CD14-positive monocyte (primary cell): Measurements from ENCODE around the gene PRKAB2. TPM values are rescaled to one million over a fixed set of nuclear protein-coding genes. Genes with fewer than 3 reads are reported as not detected.
"Not testable (repeated sequence)": the region's sequence is repeated elsewhere in the genome, so short reads cannot be mapped to it uniquely, and the experiment has no call there.

Experiments
- DNase-seq, 3 donors: peaks; one replicate each; pipeline ENCODE4 v3.0.0-alpha.2; 2011 to 2022
- H2AFZ ChIP-seq: 2 replicates; pipeline ENCODE4 v1.6.0; 2012; ENCODE audit warnings: mild to moderate bottlenecking, low read depth, low read length, inconsistent platforms; ENCODE audit not compliant: insufficient read depth, poor library complexity, severe bottlenecking
- H3K27ac ChIP-seq, 2 donors: 1 replicate in 1 of 2; 2 replicates in 1 of 2; pipeline ENCODE4 v1.5.1; 2012 to 2013; ENCODE audit warnings: low read length in 2 of 2, control low read depth in 1 of 2, inconsistent platforms in 1 of 2, low read depth in 1 of 2, mild to moderate bottlenecking in 1 of 2
- H3K27me3 ChIP-seq, 2 donors: one replicate each; pipeline versions ENCODE4 v1.6.0 to v1.6.1; 2011 to 2013; ENCODE audit warnings: low read length in 2 of 2; ENCODE audit not compliant: control insufficient read depth in 2 of 2, insufficient read depth in 2 of 2
- H3K36me3 ChIP-seq, 2 donors: replicated peaks in 1 of 2; 1 replicate in 1 of 2; 2 replicates in 1 of 2; pipeline versions ENCODE4 v1.5.1 to v1.6.1; 2012 to 2013; ENCODE audit warnings: low read length in 2 of 2, control low read depth in 1 of 2, inconsistent platforms in 1 of 2, mild to moderate bottlenecking in 1 of 2; ENCODE audit not compliant: insufficient read depth in 2 of 2, control insufficient read depth in 1 of 2
- H3K4me1 ChIP-seq, 2 donors: 1 replicate in 1 of 2; 2 replicates in 1 of 2; pipeline versions ENCODE4 v1.5.1 to v1.6.1; 2012 to 2013; ENCODE audit warnings: low read length in 2 of 2, control low read depth in 1 of 2, inconsistent platforms in 1 of 2, mild to moderate bottlenecking in 1 of 2, moderate library complexity in 1 of 2; ENCODE audit not compliant: insufficient read depth in 2 of 2, control insufficient read depth in 1 of 2
- H3K4me2 ChIP-seq: replicated peaks from 2 replicates; pipeline ENCODE3; 2012; ENCODE audit warnings: low read length, moderate library complexity, mild to moderate bottlenecking; ENCODE audit not compliant: poor library complexity, severe bottlenecking; ENCODE audit errors: extremely low read depth
- H3K4me3 ChIP-seq, 3 experiments: fragments of 200-600 bp in 1 of 3; sonication (generic) in 1 of 3; replicated peaks in 1 of 3; 1 replicate in 2 of 3; 2 replicates in 1 of 3; pipeline ENCODE4 v1.5.1; 2011 to 2013; ENCODE audit warnings: low read length in 3 of 3, mild to moderate bottlenecking in 3 of 3, control low read depth in 2 of 3, low read depth in 2 of 3, inconsistent platforms in 1 of 3, moderate library complexity in 1 of 3
- H3K79me2 ChIP-seq: 2 replicates; pipeline ENCODE4 v1.6.0; 2012; ENCODE audit warnings: mild to moderate bottlenecking, control low read depth, inconsistent platforms, low read length, moderate library complexity; ENCODE audit not compliant: insufficient read depth
- H3K9ac ChIP-seq: 2 replicates; pipeline ENCODE4 v1.6.0; 2017; ENCODE audit warnings: low read length, mild to moderate bottlenecking; ENCODE audit not compliant: insufficient read depth, poor library complexity, severe bottlenecking
- H3K9me3 ChIP-seq, 2 donors: replicated peaks in 1 of 2; 1 replicate in 1 of 2; 2 replicates in 1 of 2; pipeline versions ENCODE4 v1.5.1 to v1.6.1; 2012 to 2013; ENCODE audit warnings: low read length in 2 of 2, control low read depth in 1 of 2; ENCODE audit not compliant: control insufficient read depth in 1 of 2, insufficient read depth in 1 of 2
- H4K20me1 ChIP-seq: 2 replicates; pipeline ENCODE4 v1.6.0; 2012; ENCODE audit warnings: mild to moderate bottlenecking, low read length, control low read depth, moderate library complexity; ENCODE audit not compliant: insufficient read depth
- H3K27ac Mint-ChIP-seq, 7 donors: one replicate each; pipeline ENCODE4 v1.8.0; 2020; ENCODE audit warnings: mild to moderate bottlenecking in 7 of 7, mixed read lengths in 7 of 7, moderate library complexity in 6 of 7, inconsistent platforms in 2 of 7
- H3K27me3 Mint-ChIP-seq, 3 donors: one replicate each; pipeline ENCODE4 v1.8.0; 2021 to 2022; ENCODE audit warnings: low read depth in 3 of 3, mild to moderate bottlenecking in 3 of 3, mixed read lengths in 3 of 3, moderate library complexity in 3 of 3, inconsistent platforms in 1 of 3
- H3K36me3 Mint-ChIP-seq, 2 donors: one replicate each; pipeline ENCODE4 v1.8.0; 2020; ENCODE audit warnings: mixed read lengths in 2 of 2, inconsistent platforms in 1 of 2, mild to moderate bottlenecking in 1 of 2
- H3K4me1 Mint-ChIP-seq: one replicate; pipeline ENCODE4 v1.8.0; 2020; ENCODE audit warnings: mild to moderate bottlenecking, mixed read lengths
- H3K4me3 Mint-ChIP-seq, 2 donors: one replicate each; pipeline ENCODE4 v1.8.0; 2020; ENCODE audit warnings: mild to moderate bottlenecking in 2 of 2, mixed read lengths in 2 of 2, moderate library complexity in 1 of 2
- H3K9me3 Mint-ChIP-seq, 7 donors: one replicate each; pipeline ENCODE4 v1.8.0; 2020 to 2022; ENCODE audit warnings: mixed read lengths in 7 of 7, mild to moderate bottlenecking in 6 of 7, moderate library complexity in 6 of 7, inconsistent platforms in 2 of 7
- WGBS: methylation state at CpG from one replicate; pipeline ENCODE4 v1.1.5; 2013; ENCODE audit warnings: missing lambda C conversion rate; ENCODE audit not compliant: insufficient coverage; 5-methylcytosine and 5-hydroxymethylcytosine counted together
- intact Hi-C, 2 donors: fragments of 100-400 bp; cut with micrococcal nuclease; formaldehyde crosslinking; loops; one replicate each; pipeline versions ENCODE4 v1.15.0 to v1.15.1; 2023
- polyA plus RNA-seq, 3 donors: library from polyadenylated mRNA; depleted of rRNA in 1 of 3; unstranded in 2 of 3; stranded (reverse) in 1 of 3; fragments of 300-500 nt in 2 of 3; fragments of >200 nt in 1 of 3; fragmentation: Illumina TruSeq in 2 of 3; gene quantifications; 1 replicate in 2 of 3; 2 replicates in 1 of 3; pipeline ENCODE4 v1.2.3, GENCODE V29; 2012 to 2021
- TF ChIP-seq, protein P1 (sequence below): fragments of 200-600 bp; IDR thresholded peaks from one replicate; pipeline ENCODE4 v1.8.0; 2022; ENCODE audit warnings: antibody characterized with exemption, mild to moderate bottlenecking

The PRKAB2 gene
- polyA plus RNA-seq, 3 donors: 1.1 to 14.0 (median 1.7) TPM

DNA sequence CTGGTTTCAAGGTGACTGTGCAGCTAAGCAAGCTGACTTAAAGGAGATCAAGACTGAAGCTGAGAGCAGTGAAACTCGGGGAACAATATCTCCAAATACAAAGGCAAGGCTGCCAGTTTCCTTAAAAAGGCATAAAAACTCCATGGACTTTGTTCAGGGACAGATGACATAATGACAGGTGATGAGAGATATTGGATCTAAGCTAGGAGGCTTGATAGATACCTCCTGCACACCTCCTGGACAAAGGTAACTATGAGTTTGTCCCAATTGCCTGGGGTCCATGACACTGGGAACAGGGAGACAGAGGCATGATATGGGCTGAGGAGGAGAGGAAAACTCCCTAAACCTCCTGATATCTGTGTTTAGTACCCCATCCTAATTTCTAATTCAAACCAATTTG is 55.2 kb downstream of the PRKAB2 start:
- H3K9me3 Mint-ChIP-seq: peaks cover 0 to 3% (median 0%) of the 10 kb centered on the region in 7 donors
- Histone ChIP-seq H3K9ac (no peak overlapping the region), H3K27me3 (no peaks in the 10 kb centered on the region), H3K4me1 (no peaks in the 10 kb centered on the region), H3K4me2 (no peak overlapping the region), H3K4me3 (no peak overlapping the region), H2AFZ (no peak overlapping the region), H3K79me2 (no peaks in the 10 kb centered on the region), H3K9me3 (no peaks in the 10 kb centered on the region), H3K27ac (no peak overlapping the region), H4K20me1 (no peaks in the 10 kb centered on the region), H3K36me3 (no peaks in the 10 kb centered on the region)
- no peaks in the 10 kb centered on the region for H3K4me1 Mint-ChIP-seq
- no CpG with 5 or more reads among the region's 1 CpG for WGBS
- intact Hi-C loops: no loop called here
- peaks cover 0 to 4% (median 2%) of the 10 kb centered on the region in 3 donors for H3K27me3 Mint-ChIP-seq
- TF ChIP-seq, protein P1, sequence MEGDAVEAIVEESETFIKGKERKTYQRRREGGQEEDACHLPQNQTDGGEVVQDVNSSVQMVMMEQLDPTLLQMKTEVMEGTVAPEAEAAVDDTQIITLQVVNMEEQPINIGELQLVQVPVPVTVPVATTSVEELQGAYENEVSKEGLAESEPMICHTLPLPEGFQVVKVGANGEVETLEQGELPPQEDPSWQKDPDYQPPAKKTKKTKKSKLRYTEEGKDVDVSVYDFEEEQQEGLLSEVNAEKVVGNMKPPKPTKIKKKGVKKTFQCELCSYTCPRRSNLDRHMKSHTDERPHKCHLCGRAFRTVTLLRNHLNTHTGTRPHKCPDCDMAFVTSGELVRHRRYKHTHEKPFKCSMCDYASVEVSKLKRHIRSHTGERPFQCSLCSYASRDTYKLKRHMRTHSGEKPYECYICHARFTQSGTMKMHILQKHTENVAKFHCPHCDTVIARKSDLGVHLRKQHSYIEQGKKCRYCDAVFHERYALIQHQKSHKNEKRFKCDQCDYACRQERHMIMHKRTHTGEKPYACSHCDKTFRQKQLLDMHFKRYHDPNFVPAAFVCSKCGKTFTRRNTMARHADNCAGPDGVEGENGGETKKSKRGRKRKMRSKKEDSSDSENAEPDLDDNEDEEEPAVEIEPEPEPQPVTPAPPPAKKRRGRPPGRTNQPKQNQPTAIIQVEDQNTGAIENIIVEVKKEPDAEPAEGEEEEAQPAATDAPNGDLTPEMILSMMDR: no peak
- no peaks in the 10 kb centered on the region for H3K36me3 Mint-ChIP-seq
- H3K4me3 Mint-ChIP-seq: no peak overlapping the region
- DNase-seq: no peak
- no peak overlapping the region for H3K27ac Mint-ChIP-seq

DNA sequence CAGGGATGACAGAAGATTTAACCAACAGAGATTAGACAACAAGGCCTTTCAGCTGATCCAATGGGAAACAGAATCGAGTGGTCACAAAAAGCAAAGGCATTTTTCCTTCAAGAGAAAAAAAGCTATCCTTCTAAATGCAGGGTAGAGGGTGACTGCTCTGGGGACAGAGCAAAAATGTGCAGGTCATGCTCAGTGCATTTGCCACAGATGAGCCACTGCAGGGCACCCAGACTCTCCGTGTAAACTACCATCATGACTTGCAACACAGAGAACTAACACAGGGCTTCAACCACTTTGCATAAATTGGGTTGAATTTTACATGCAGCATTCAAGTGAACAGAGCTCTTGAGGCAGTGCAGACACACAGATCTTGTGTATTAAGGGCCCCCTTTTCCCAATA is 56.8 kb downstream of the PRKAB2 start:
- no peak overlapping the region for H3K4me2 ChIP-seq
- H3K4me3 ChIP-seq: no peak overlapping the region
- TF ChIP-seq, protein P1: no peak
- no peaks in the 10 kb centered on the region for H3K79me2 ChIP-seq
- no peaks in the 10 kb centered on the region for H3K36me3 ChIP-seq
- Mint-ChIP-seq H3K27me3 (peaks cover 0 to 2% (median 0%) of the 10 kb centered on the region in 3 donors), H3K4me1 (no peaks in the 10 kb centered on the region), H3K9me3 (no peaks in the 10 kb centered on the region), H3K36me3 (no peaks in the 10 kb centered on the region), H3K4me3 (no peak overlapping the region), H3K27ac (no peak overlapping the region)
- H3K27ac ChIP-seq: no peak overlapping the region
- no peak overlapping the region for H3K9ac ChIP-seq
- no peaks in the 10 kb centered on the region for H4K20me1 ChIP-seq
- no peaks in the 10 kb centered on the region for H3K27me3 ChIP-seq
- intact Hi-C loops: no loop called here
- H2AFZ ChIP-seq: no peak overlapping the region
- no peak for DNase-seq
- H3K9me3 ChIP-seq: no peaks in the 10 kb centered on the region
- 100% methylated on average over 1 of the region's 2 CpGs for WGBS
- H3K4me1 ChIP-seq: no peaks in the 10 kb centered on the region

DNA sequence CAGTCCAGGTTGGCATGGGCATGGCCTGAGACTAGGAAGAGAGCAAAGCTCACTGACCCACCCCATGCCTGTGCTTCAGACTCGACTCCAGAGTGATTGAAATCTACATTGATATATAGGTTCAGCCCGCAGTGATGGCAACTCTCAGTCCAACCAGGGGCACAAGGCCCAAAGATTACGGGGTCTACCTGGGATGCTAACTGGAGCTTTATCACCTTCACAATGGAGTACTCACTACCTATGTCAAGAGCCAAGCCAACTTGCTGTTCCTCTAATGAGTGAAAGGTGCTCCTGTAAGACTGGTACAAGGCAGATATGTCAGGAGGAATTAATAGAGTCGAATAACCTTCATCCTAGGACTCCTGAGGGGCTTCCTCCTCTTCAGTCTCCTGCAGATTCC is 57.2 kb downstream of the PRKAB2 start:
- H2AFZ ChIP-seq, H3K4me1 Mint-ChIP-seq, intact Hi-C loops, H3K4me2 ChIP-seq, H3K27ac Mint-ChIP-seq, H3K9me3 Mint-ChIP-seq, H3K36me3 Mint-ChIP-seq, DNase-seq, H4K20me1 ChIP-seq, H3K9me3 ChIP-seq, H3K4me3 ChIP-seq, H3K79me2 ChIP-seq, H3K4me3 Mint-ChIP-seq, H3K27me3 ChIP-seq, H3K27ac ChIP-seq, H3K36me3 ChIP-seq, H3K27me3 Mint-ChIP-seq, H3K9ac ChIP-seq, H3K4me1 ChIP-seq: not testable (repeated sequence)
- WGBS: no CpG with 5 or more reads among the region's 4 CpGs
